ENCODE data around the gene TMEM9B.
"Not testable (repeated sequence)": the region's sequence is repeated elsewhere in the genome, so short reads cannot be mapped to it uniquely, and the experiment has no call there.

Gene TMEM9B

GRCh38 chr11:8964324-8965320, at the start of gene TMEM9B:
Gene TMEM9B, minus strand, starts transcription at chr11:8964442. Its CDS starts 129 bp downstream, at chr11:8964313.
- DNase-seq = peak; percentile 42 to 95 (median 85)

GRCh38 chr11:9013373-9013772, 49.1 kb upstream of the TMEM9B start:
- no peak for DNase-seq

- not testable (repeated sequence) for DNase-seq
Observed at GRCh38 chr11:9009538-9009937, 45.3 kb upstream of the TMEM9B start.

- DNase-seq = no peak
Observed at GRCh38 chr11:9008661-9009060, 44.4 kb upstream of the TMEM9B start.

GRCh38 chr11:9008011-9008550, 43.8 kb upstream of the TMEM9B start:
- DNase-seq = no peak

- no peak for DNase-seq
Observed at GRCh38 chr11:9005087-9005486, 40.8 kb upstream of the TMEM9B start.

GRCh38 chr11:9004183-9004926, 40.1 kb upstream of the TMEM9B start:
- peak in 1 of 51 donors; percentile 18 for DNase-seq

GRCh38 chr11:9003573-9004182, 39.4 kb upstream of the TMEM9B start, which contains the start of gene NRIP3:
Gene NRIP3, minus strand, starts transcription at chr11:9004001. Its CDS starts 66 bp downstream, at chr11:9003935.
- DNase-seq = peak in 34 of 51 donors; percentile 3 to 67 (median 38)

GRCh38 chr11:9002920-9003572, 38.8 kb upstream of the TMEM9B start:
- DNase-seq = peak in 1 of 51 donors; percentile 18

GRCh38 chr11:9001736-9002135, 37.5 kb upstream of the TMEM9B start:
- peak in 1 of 51 donors; percentile 16 for DNase-seq

- DNase-seq = no peak
Observed at GRCh38 chr11:8998017-8998416, 33.8 kb upstream of the TMEM9B start.

- DNase-seq = no peak
Observed at GRCh38 chr11:8997451-8997850, 33.2 kb upstream of the TMEM9B start.

- DNase-seq = peak in 1 of 51 donors; percentile 25
Observed at GRCh38 chr11:8989453-8989852, 25.2 kb upstream of the TMEM9B start.

- DNase-seq = no peak
Observed at GRCh38 chr11:8988329-8989234, 24.3 kb upstream of the TMEM9B start.

- DNase-seq = no peak
Observed at GRCh38 chr11:8987446-8987845, 23.2 kb upstream of the TMEM9B start.

- not testable (repeated sequence) for DNase-seq
Observed at GRCh38 chr11:8986772-8987171, 22.5 kb upstream of the TMEM9B start.

- DNase-seq = no peak
Observed at GRCh38 chr11:8985462-8985861, 21.2 kb upstream of the TMEM9B start.

- no peak for DNase-seq
Observed at GRCh38 chr11:8983552-8983951, 19.3 kb upstream of the TMEM9B start.

GRCh38 chr11:8980485-8980884, 16.2 kb upstream of the TMEM9B start:
- no peak for DNase-seq

- not testable (repeated sequence) for DNase-seq
Observed at GRCh38 chr11:8979365-8979764, 15.1 kb upstream of the TMEM9B start.

All from hypothalamus (tissue), 51 donors.